Smooth muscle cell (in vitro differentiated cells): ENCODE results near the gene RAB15. TPM values are rescaled to one million over a fixed set of nuclear protein-coding genes. Genes with fewer than 3 reads are reported as not detected.

Experiments used
- DNase-seq: peaks from one replicate; lab custom pipeline; 2025; ENCODE audit not compliant: unreplicated experiment; lab: John Stamatoyannopoulos, UW
- H2AFZ ChIP-seq: fragments of 200-600 bp; sonication (generic); 2 replicates; pipeline ENCODE4 v1.6.0; 2016; ENCODE audit warnings: antibody characterized with exemption, low read depth, mild to moderate bottlenecking
- H3F3A ChIP-seq: fragments of 200-600 bp; sonication (generic); 2 replicates; pipeline ENCODE4 v1.6.0; 2017; ENCODE audit warnings: antibody characterized with exemption, low read depth
- H3K27ac ChIP-seq: fragments of 200-600 bp; sonication (generic); 2 replicates; pipeline ENCODE4 v1.5.1; 2016; ENCODE audit warnings: low read depth, mild to moderate bottlenecking
- H3K27me3 ChIP-seq: fragments of 200-600 bp; sonication (generic); 2 replicates; pipeline ENCODE4 v1.6.1; 2016; ENCODE audit warnings: low read depth, mild to moderate bottlenecking
- H3K36me3 ChIP-seq: fragments of 200-600 bp; sonication (generic); 2 replicates; pipeline ENCODE4 v1.5.1; 2016; ENCODE audit warnings: low read depth
- H3K4me1 ChIP-seq: fragments of 200-600 bp; sonication (generic); 2 replicates; pipeline ENCODE4 v1.5.1; 2016; ENCODE audit warnings: low read depth
- H3K4me2 ChIP-seq: fragments of 200-600 bp; sonication (generic); 2 replicates; pipeline ENCODE4 v1.6.0; 2016; ENCODE audit warnings: mild to moderate bottlenecking
- H3K4me3 ChIP-seq: fragments of 200-600 bp; sonication (generic); 2 replicates; pipeline ENCODE4 v1.5.1; 2016; ENCODE audit warnings: mild to moderate bottlenecking
- H3K79me2 ChIP-seq: fragments of 200-600 bp; sonication (generic); 2 replicates; pipeline ENCODE4 v1.6.0; 2016; ENCODE audit warnings: low read depth, mild to moderate bottlenecking
- H3K9ac ChIP-seq: fragments of 200-600 bp; sonication (generic); 2 replicates; pipeline ENCODE4 v1.6.0; 2016; ENCODE audit warnings: low read depth
- H3K9me3 ChIP-seq: fragments of 200-600 bp; sonication (generic); replicated peaks from 2 replicates; pipeline ENCODE4 v1.5.1; 2016; ENCODE audit warnings: low read depth
- H4K20me1 ChIP-seq: fragments of 200-600 bp; sonication (generic); 2 replicates; pipeline ENCODE4 v1.6.0; 2016; ENCODE audit warnings: low read depth
- CTCF ChIP-seq: fragments of 200-600 bp; sonication (generic); IDR thresholded peaks from 2 replicates; pipeline ENCODE4 v1.5.1; 2017; ENCODE audit warnings: borderline replicate concordance, mild to moderate bottlenecking, antibody characterized with exemption; ENCODE audit not compliant: insufficient read depth, poor library complexity, severe bottlenecking
- WGBS: methylation state at CpG from one replicate; pipeline ENCODE4 v1.1.7; 2016; ENCODE audit warnings: low lambda C conversion rate; 5-methylcytosine and 5-hydroxymethylcytosine counted together
- polyA plus RNA-seq: library from polyadenylated mRNA; unstranded; fragments of >200 nt; fragmentation: Nextera tagmentation; extraction: Ambion mirVana; gene quantifications from 2 replicates; pipeline ENCODE4 v1.2.1, GENCODE V29; 2016
- total RNA-seq: library from RNA; depleted of rRNA; stranded (reverse); fragments of >200 nt; gene quantifications from 2 replicates; pipeline ENCODE4 v1.2.3, GENCODE V29; 2014

Gene RAB15
- 7.1 and 10.3 TPM in 2 replicates for total RNA-seq
- polyA plus RNA-seq, result 7.7 and 16.7 TPM in 2 replicates

- no peaks in the 10 kb centered on the region for H3F3A ChIP-seq
- no peaks in the 10 kb centered on the region for H3K36me3 ChIP-seq
- peak within 1 kb of the TSS; percentile 98 for H3K4me2 ChIP-seq
- peak within 1 kb of the TSS; percentile 77 for H2AFZ ChIP-seq
- H3K79me2 ChIP-seq, result no peaks in the 10 kb centered on the region
- 3% methylated on average over 47 of the region's 96 CpGs for WGBS
- H3K4me3 ChIP-seq, result peak within 1 kb of the TSS; percentile 80
- no peak for TF ChIP-seq CTCF
- no peaks in the 10 kb centered on the region for H3K27me3 ChIP-seq
- H3K9ac ChIP-seq, result peak within 1 kb of the TSS; percentile 34
- no peak within 1 kb of the TSS for H3K27ac ChIP-seq
- H3K9me3 ChIP-seq, result no peaks in the 10 kb centered on the region
- peak; percentile 25 for DNase-seq
- peaks cover 13% of the 10 kb centered on the region for H4K20me1 ChIP-seq
- H3K4me1 ChIP-seq, result no peaks in the 10 kb centered on the region
These were observed at the start of gene RAB15 for GRCh38 chr14:64971943-64972791. Gene RAB15 (minus strand): TSS chr14:64972336. CDS start chr14:64972076, 260 bp downstream.

GRCh38 chr14:65019944-65020566 is 47.9 kb upstream of the RAB15 start:
- Histone ChIP-seq H3K4me3 (no peak overlapping the region), H2AFZ (no peak overlapping the region), H3K27ac (no peak overlapping the region), H3K4me1 (peaks cover 4% of the 10 kb centered on the region), H3F3A (no peaks in the 10 kb centered on the region), H3K9me3 (no peaks in the 10 kb centered on the region), H3K27me3 (no peaks in the 10 kb centered on the region), H3K36me3 (no peaks in the 10 kb centered on the region), H3K4me2 (no peak overlapping the region), H4K20me1 (peaks cover 8% of the 10 kb centered on the region), H3K79me2 (no peaks in the 10 kb centered on the region), H3K9ac (no peak overlapping the region)
- TF ChIP-seq CTCF, result peak; percentile 37
- no peak for DNase-seq
- 89% methylated on average over 9 of the region's 9 CpGs for WGBS

GRCh38 chr14:65016471-65016870 is 44.3 kb upstream of the RAB15 start:
- no peak overlapping the region for H3K27ac ChIP-seq
- H2AFZ ChIP-seq, result no peak overlapping the region
- no peak overlapping the region for H3K4me2 ChIP-seq
- no peaks in the 10 kb centered on the region for H3F3A ChIP-seq
- 91% methylated on average over 4 of the region's 4 CpGs for WGBS
- peaks cover 4% of the 10 kb centered on the region for H3K36me3 ChIP-seq
- no peaks in the 10 kb centered on the region for H4K20me1 ChIP-seq
- no peak for DNase-seq
- no peak for TF ChIP-seq CTCF
- no peak overlapping the region for H3K4me3 ChIP-seq
- no peak overlapping the region for H3K9ac ChIP-seq
- no peaks in the 10 kb centered on the region for H3K9me3 ChIP-seq
- H3K27me3 ChIP-seq, result no peaks in the 10 kb centered on the region
- H3K4me1 ChIP-seq, result peaks cover 4% of the 10 kb centered on the region
- no peaks in the 10 kb centered on the region for H3K79me2 ChIP-seq
